Measurements from ENCODE around the gene PRR7.
A peak's percentile ranks its signal among the peaks of the same experiment; 100 is the strongest.

Gene PRR7

GRCh38 chr5:177425801-177426565 is 20.6 kb upstream of the PRR7 start (continued):
- TF ChIP-seq ZNF660 (tag by site-specific recombination; IDR thresholded peaks at IDR 0.05) = 0 out of 2 replicates have a peak, but pooled peaks have one; percentile 28
- TF ChIP-seq ZNF23 (tag by site-specific recombination; IDR thresholded peaks at IDR 0.05; ENCODE audit: borderline replicate concordance) = no peak
- peak; percentile 60 for TF ChIP-seq ZNF610 (tag by site-specific recombination; IDR thresholded peaks at IDR 0.05; ENCODE audit: borderline replicate concordance)
- TF ChIP-seq ZBTB21 (tag by site-specific recombination; IDR thresholded peaks at IDR 0.05) = no peak
- 0 out of 2 replicates have a peak, but pooled peaks have one; percentile 26 for TF ChIP-seq ZBTB48 (tag by site-specific recombination; IDR thresholded peaks at IDR 0.05)
- TF ChIP-seq ZNF221 (tag by site-specific recombination; IDR thresholded peaks at IDR 0.05; ENCODE audit: borderline replicate concordance) = no peak
- TF ChIP-seq ZNF398 (tag by site-specific recombination; IDR thresholded peaks at IDR 0.05) = 0 out of 2 replicates have a peak, but pooled peaks have one; percentile 0
- TF ChIP-seq ZNF580 (tag by site-specific recombination; IDR thresholded peaks at IDR 0.05) = peak; percentile 98
- no peak for TF ChIP-seq ZNF518A (tag by site-specific recombination; conservative IDR thresholded peaks at IDR 0.05; ENCODE audit: low read depth)
- TF ChIP-seq ZNF24 (tag by site-specific recombination; IDR thresholded peaks at IDR 0.05) = peak; percentile 90
- TF ChIP-seq ZNF449 (tag by site-specific recombination; IDR thresholded peaks at IDR 0.05) = peak; percentile 14; the same call in 1 of the 2 replicates
- TF ChIP-seq ZNF26 (tag by site-specific recombination; IDR thresholded peaks at IDR 0.05) = no peak
- TF ChIP-seq HOXC10 (CRISPR knock-in tag; IDR thresholded peaks at IDR 0.05) = no peak
- TF ChIP-seq ZNF416 (tag by site-specific recombination; IDR thresholded peaks at IDR 0.05) = no peak
- peak; percentile 77 for TF ChIP-seq SCRT2 (tag by site-specific recombination; IDR thresholded peaks at IDR 0.05)
- no peak for TF ChIP-seq ZNF184 (tag by site-specific recombination; IDR thresholded peaks at IDR 0.05)
- peak; percentile 37; the same call in 1 of the 2 replicates for TF ChIP-seq ZIC2 (tag by site-specific recombination; IDR thresholded peaks at IDR 0.05)
- TF ChIP-seq ZNF140 (tag by site-specific recombination; IDR thresholded peaks at IDR 0.05) = no peak
- no peak for TF ChIP-seq ZNF157 (tag by site-specific recombination; IDR thresholded peaks at IDR 0.05)
- TF ChIP-seq ZNF704 (tag by site-specific recombination; IDR thresholded peaks at IDR 0.05) = no peak
- TF ChIP-seq ZNF214 (tag by site-specific recombination; IDR thresholded peaks at IDR 0.05; ENCODE audit: borderline replicate concordance) = no peak
- TF ChIP-seq ZBTB49 (tag by site-specific recombination; IDR thresholded peaks at IDR 0.05; ENCODE audit: low read depth) = no peak
- no peak for TF ChIP-seq ZNF776 (tag by site-specific recombination; IDR thresholded peaks at IDR 0.05; ENCODE audit: borderline replicate concordance)
- TF ChIP-seq YY1 (tag by site-specific recombination; IDR thresholded peaks at IDR 0.05) = 0 out of 2 replicates have a peak, but pooled peaks have one; percentile 39
